Occipital lobe (tissue), 2 donors: Measurements from ENCODE around the gene TIMM17B. TPM values are rescaled to one million over a fixed set of nuclear protein-coding genes. Genes with fewer than 3 reads are reported as not detected.
A peak's percentile ranks its signal among the peaks of the same experiment; 100 is the strongest.

Experiments used
- DNase-seq: peaks from one replicate; lab custom pipeline; 2025; lab: John Stamatoyannopoulos, UW
- total RNA-seq: library from RNA; depleted of rRNA; stranded (reverse); fragments of >200 nt; gene quantifications from one replicate; pipeline ENCODE4 v1.2.3, GENCODE V29; 2014

The TIMM17B gene
- total RNA-seq, 1 donor from 2014 or later, result 27.9 TPM

GRCh38 chrX:48918643-48919340 lies 21.2 kb upstream of the TIMM17B start, which contains the start of gene PIM2:
PIM2 (minus strand) TSS chrX:48919024; CDS start chrX:48918834, 190 bp downstream.
- DNase-seq, result peak; percentile 83

DNA sequence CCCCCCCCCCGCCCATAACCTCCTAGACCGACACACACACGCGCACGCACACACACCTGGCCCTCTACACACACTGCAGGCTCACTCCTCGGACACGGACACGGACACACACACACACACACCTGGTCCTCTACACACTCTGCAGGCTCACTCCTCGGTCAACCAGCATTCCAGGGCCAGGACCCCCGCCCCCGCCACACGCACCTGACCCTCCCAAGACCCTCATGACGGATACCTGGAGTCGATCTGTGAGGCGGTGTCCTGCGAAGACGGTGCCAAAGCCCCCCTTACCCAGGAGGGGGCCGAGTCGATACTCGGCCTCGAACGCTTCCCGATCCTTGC lies 20.7 kb upstream of the TIMM17B start:
- no peak for DNase-seq

DNA sequence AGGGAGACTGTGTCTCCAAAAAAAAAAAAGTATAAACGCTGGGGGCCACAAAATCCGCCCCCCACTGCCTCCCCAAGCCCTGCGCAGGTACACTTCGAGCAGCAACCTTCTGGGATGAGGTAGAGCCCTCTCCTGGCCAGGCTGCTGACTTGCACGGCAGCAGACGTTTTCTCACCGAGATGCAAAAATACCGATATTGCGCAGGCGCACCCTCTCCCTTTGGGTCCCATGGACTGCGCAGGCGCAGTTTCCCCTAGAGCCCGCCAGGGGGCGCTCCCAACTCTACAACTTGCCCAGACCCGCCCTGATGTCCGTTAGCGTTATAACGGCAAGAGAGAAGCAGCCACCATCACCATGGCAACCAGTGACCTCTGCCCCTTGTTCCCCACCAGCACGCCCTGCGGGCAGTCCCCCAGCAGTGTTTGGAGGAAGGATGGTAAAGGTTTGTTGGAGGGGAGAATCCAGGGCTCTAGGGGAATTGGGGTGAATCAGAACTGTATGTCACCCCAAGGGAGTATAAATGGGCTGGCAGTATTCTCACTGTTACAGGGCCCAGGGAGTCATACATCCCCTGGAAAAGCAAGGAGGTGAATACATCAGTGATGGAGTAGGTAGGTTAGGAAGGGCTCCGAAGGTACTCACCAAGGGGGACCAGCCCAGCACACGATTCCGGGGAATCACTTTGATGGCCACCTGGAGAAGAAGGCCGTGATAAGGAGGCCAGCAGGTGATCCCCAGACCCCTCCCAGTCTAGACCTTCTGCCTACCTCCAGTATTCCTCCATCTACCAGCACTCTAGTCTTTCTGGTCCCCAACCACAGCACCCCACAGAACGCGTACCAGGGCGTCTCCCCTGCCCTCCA lies 19.8 kb upstream of the TIMM17B start:
- peak; percentile 74 for DNase-seq

- DNase-seq, result no peak
These were observed 17.3 kb upstream of the TIMM17B start for GRCh38 chrX:48914593-48915493.

GRCh38 chrX:48913605-48914366 lies 16.2 kb upstream of the TIMM17B start:
- no peak for DNase-seq

DNA sequence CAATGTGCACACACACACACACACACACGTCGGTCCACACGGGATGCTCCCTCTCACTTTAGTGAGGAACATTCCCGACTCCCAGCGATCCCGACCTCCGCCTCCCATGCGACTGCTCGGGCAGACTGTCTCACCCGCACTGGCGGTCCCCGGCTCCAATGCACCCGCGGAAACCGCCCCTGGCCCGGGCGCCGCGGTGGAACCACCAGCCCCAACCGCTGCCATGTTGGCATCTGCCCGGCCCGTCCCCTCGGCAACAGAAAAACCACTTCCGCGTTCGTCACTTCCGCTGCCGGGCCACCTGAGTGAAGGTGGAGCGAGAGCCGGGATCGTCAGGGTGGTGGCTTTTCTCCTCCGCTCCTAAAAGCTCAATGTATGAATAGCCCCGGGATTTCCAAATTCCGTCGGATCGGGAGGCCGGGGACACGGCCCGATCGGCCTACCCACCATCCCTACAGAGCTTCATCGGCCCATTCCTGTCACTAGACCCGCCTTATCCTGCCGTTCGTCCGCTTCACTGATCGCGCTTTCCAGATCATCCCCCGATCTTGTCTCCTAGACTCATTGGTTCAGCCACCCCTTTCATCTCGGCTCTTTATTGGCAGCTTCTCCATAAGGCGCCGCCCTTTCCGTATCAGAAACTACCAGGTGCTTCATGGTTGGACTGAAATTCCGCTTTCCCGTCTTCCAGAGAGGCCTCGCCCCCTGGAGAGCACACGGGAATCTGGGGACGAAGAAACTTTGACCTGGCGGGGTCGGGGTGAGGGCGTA lies 14.0 kb upstream of the TIMM17B start, which contains the start of gene SLC35A2:
SLC35A2 (minus strand) TSS at position 235 of the 771 bp plus-strand sequence; CDS start at position 225, 10 bp downstream.
- DNase-seq, result peak; percentile 61

DNA sequence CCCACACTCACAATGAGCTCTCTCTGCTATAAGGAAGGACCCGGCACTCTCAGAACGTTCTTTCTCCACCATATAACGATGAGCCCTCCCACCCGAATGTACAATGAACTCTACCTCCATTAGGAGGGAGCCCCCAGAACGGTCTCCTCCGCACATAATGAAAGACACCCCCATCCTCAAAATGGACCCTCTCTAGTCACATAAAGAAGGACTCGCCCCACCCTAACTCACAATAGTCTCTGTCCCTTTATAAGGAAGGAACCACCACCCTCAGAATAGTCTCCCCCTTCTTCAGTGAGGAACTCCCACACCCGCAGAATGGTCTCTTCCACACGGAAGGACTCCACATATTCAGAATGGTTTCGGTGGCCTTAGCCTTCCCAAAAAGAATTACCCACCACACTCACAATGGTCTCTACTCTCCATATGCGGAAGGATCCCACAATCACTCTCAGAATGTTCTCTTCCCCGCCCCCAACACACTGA lies 13.4 kb upstream of the TIMM17B start:
- no peak for DNase-seq

- no peak for DNase-seq
These were observed 12.2 kb upstream of the TIMM17B start for GRCh38 chrX:48909703-48910294.

DNA sequence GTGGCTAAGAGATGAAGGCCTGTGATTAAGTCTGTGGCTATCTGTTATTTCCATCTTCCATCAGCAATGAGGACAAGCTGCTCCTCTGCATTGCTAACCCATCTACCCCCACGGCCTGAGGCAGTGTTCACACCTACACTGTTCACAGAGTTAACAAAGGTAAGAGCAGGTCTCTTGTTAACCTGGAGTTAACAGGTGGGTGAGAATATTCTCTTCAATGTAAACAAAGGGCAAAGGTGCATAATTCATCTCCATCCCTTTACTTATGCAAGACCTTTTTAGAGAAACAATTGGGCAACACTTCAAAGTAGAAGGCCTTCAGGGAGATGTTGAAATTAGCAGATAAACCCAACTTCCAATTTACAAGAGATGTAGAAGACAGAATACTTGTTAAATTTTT lies 11.0 kb upstream of the TIMM17B start:
- DNase-seq, result no peak

- no peak for DNase-seq
These were observed 7.7 kb upstream of the TIMM17B start for GRCh38 chrX:48905090-48905790.

DNA sequence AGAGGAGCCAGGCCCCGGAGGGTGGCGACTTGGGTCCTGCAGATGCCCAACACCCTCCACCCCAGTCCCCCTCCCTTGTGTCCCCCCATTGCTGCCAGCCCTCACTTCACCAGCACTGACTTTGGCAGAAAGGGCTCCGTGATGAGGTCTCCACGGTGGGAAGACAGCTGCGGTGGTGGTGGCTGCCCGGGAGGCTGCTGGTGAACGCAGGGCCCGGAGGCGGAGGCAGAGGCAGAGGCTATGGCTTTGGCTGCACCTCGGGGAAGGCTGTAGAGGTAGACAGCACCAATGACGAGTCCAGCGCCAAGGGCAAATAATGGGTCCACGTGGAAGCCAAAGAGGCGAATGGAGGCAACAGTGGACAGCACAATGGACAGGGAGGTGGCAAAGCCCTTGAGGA lies 7.1 kb upstream of the TIMM17B start:
- DNase-seq, result no peak

DNA sequence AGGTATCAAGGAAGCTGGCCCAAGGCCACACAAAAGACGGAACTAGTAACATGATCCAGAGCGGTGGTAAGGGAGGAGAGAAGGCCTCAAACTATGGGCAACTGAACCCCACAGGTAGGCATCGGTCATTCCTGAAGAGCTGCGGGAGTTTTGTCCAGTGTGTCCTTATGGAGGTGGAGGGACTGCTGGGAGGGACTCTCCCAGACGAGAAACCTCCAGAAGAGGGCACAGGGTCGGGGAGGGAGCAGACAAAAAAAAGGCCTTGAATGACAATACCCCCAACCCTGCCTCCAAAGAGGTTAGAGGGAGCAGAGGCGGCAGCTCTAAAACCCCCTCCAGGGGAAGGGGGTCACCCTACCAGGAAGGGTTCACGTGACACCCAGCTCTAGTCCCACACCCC lies 6.6 kb upstream of the TIMM17B start:
- no peak for DNase-seq

DNA sequence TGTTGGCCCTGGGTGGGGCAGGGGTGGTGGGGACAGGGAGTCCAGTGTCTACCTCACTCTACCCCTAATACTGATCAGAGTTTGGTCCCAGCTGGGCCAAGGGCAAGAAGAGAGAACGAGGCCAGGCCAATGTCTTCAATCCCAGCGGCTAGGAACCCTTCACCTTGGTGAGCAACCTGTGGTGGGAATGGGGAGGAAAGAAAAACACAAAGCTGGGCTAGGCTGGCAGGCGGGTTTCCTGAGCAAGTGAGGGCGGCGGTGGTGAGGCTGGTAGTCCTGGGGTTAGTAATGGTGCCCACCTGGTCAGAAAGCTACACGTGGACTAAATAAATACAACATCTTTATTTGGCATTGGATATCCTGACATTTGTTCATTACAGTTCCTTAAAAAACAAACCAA lies 5.7 kb upstream of the TIMM17B start:
- DNase-seq, result no peak

- DNase-seq, result no peak
These were observed 5.2 kb upstream of the TIMM17B start for GRCh38 chrX:48902776-48903175.

GRCh38 chrX:48902135-48902534 lies 4.6 kb upstream of the TIMM17B start:
- no peak for DNase-seq

DNA sequence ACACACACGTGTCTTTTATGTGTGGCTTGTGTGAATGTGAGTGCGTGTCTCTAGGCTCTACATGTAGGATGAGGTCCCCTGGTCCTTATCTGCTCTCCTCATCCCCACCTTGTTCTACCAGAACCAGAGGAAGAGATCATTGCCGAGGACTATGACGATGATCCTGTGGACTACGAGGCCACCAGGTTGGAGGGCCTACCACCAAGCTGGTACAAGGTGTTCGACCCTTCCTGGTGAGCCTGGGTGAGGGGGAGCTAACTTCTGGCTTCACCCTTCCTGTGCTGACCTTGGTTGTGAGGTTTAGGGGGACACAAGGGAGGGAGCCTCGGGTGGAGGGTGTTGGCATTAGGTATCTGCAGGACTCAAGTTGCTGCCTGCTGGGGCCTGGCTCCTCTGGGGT lies 3.5 kb upstream of the TIMM17B start:
- no peak for DNase-seq

DNA sequence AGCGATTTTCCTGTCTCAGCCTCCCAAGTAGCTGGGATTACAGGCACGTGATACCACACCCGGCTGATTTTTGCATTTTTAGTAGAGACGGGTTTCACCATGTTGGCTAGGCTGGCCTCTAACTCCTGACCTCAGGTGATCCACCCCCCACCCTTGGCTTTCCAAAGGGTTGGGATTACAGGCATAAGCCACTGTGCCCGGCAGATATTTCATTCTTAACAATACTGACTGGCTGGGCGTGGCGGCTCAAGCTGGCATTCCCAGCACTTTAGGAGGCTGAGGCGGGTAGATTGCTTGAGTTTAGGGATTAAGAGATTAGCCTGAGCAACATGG lies 1.5 kb upstream of the TIMM17B start:
- DNase-seq, result no peak

GRCh38 chrX:48897157-48897624 lies 377 bp downstream of the TIMM17B start:
- peak; percentile 39 for DNase-seq

DNA sequence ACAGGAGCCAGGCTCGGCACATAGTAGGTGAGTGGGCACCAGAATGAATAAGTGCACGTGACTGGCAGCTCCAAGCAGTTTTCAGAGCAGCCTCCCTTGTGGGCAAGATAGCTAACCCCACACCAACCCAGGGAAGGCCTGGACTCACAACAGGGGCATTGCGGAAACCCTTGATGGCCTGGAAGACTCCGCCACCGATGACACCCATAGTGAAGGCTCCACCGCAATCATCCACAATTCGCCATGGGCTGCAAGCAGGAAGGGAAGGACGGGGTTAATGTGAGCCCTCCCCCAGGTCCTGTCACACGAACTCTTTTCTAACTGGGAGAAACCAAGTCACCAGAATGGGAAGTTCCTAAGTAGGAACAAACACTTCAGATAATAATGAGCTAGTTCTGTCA lies 957 bp downstream of the TIMM17B start:
- no peak for DNase-seq
